Activated T-cell treated with anti-CD3 and anti-CD28 coated beads for 4 hours (primary cell): ENCODE data around the gene C1QL3.

Experiments
- DNase-seq: peaks from one replicate; pipeline ENCODE4 v3.0.0-alpha.2; 2020

The C1QL3 gene

DNA sequence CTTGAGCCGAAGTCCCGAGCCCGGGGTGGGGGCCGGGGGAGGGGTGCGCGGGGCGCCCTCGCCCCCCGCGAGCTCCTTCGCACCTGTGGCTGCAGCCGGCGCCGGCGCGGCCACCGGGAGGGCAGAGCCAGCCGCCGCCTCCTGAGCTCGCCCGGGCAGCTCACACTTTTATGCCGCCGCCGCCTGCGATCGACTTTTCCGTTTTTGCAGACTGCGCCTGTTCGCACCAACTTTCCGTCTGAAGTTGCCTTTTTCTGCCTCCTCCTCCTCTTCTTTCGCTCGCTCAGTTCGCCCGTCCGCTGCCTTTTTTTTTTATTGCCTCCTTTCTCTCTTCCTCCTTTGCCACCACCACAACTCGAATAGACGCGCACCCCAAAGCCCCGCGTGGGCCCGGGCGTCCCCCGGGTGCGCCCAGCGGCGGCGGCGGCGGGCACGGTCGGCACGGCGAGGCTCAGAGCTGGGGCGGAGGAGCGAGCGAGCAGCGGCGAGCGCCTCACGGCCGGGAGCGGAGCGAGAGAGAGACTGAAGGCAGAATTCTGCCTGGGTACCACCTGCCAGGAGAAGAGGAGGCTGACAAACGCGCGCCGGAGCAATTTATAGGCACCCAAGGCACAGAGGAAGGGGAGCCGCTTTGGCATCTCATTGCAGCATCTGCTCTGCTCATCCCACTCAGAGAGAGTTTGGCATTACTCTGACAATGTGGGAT is at the start of gene C1QL3:
TSS of gene C1QL3 (minus strand) at position 569 of the 706 bp plus-strand sequence. CDS start 814 bp downstream, outside the sequence.
- no peak for DNase-seq

DNA sequence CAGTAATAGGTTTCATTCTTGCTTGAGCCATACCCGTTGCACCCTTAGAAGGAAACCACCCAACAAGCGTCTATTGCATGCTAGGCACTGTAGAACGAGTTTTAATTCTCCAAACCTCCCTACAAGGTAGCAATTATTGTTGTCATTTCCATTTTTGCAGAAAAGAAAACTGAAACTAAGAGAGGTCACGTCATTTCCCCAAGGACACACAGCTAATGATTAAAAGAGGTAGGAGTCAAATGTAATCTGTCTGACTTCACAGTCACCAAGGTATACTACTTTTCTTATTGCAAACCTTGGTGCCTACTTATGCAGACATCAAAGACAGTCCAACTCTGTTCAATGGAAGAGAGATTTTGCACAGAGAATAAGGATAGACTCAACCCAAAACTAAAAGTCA is 49.1 kb upstream of the C1QL3 start:
- DNase-seq, result no peak

DNA sequence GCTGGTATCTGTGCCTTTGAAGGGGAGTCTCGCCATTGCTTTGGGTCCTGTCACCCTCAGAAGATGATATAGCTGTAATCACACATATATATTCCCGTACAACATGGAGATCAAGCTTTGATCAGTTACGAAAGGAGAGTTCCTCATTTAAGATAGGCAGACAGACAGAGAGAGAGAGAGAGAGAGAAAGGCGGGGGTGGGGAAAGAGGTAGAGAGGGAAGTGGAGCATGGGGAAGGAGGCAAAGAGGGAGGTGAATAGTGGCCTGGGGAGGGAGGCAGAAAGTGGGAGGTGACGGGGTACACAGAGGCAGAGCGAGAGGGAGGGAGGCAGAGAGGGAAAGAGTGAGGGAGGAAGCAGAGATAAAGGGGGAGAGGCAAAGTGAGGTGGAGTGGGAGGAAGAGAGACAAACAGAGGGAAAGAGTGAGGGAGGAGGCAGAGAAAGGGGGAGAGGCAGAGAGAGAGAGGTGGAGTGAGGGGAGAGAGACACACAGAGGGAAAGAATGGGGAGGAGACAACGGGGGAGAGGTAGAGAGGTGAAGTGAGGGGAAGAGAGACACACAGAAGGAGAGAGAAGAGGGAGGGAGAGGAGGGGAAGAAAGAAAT is 44.6 kb upstream of the C1QL3 start:
- no peak for DNase-seq

DNA sequence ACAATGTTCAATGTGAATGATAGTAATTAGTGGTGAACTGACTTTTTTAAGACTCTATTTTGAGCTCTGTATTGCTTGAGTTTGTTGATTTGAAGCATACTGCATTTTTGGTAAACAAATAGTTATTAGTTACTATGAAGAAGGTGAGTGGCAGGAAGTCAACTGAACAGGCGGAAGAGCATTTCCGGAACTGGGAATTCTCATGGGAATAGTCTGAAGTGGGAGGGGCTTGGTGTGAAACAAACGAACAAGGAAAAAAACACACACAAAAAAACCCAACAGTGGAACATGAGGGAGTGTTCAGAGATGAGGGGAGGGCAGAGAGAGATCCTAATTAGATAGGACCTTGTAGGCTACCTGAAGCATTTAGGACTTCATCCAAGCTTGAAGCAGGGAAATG is 43.9 kb upstream of the C1QL3 start:
- no peak for DNase-seq

DNA sequence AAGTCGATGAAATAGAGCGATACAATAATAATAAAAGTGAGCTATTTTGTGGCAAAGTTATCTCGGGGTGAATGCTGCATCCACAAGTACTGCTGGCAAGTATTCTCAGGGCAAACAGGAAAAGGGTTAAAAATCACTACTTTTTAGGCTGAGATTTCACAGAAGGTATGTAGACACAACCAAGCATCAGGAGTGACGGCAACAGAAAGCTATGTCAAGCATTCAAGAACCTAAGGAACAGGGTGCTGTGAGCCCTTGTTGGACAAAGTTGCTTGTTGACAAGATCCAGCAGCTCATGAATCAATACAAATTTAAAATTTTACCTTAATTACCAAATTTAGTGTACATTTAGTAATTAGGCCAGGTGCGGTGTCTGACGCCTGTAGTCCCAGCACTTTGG is 41.2 kb upstream of the C1QL3 start:
- no peak for DNase-seq

DNA sequence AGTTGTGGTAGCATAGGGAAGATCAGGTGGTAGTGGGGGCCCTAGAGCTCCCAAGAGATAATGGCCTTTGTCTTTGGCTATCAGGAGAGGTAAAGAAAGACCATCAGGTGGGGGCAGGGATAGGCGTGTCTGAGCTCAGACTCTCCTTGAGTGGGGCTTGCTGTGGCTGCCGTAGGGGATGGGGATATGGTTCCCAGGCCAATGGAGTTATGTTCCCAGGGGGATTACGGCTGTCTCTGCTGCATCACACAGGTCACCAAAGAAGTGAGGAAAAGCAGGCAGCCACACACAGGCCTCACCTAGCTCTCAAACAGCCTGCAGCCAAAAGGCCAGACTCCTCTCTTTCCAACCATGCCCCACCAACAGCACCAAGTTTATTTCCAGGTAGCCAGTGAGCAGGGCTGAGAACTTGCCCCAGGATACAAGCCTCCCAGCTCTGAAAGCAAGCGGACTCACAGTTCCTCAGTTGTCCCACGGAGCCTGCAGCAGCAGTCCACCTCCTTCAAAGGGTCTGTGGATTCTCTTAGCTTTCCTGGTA is 37.6 kb upstream of the C1QL3 start:
- DNase-seq, result no peak

DNA sequence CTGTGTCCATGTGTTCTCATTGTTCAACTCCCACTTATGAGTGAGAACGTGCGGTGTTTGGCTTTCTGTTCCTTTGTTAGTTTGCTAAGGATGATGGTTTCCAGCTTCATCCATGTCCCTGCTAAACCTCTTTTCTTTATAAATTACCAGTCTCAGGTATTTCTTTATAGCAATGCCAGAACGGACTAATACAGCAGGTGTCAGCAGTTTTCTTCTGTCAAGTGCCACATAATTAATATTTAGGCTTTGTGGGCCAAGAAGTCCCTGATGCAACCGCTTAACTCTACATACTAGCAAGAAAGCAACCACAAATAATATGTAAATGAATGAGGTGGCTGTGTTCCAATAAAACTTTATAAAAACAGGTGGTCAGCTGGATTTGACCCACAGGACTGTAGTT is 26.3 kb upstream of the C1QL3 start:
- DNase-seq, result no peak

DNA sequence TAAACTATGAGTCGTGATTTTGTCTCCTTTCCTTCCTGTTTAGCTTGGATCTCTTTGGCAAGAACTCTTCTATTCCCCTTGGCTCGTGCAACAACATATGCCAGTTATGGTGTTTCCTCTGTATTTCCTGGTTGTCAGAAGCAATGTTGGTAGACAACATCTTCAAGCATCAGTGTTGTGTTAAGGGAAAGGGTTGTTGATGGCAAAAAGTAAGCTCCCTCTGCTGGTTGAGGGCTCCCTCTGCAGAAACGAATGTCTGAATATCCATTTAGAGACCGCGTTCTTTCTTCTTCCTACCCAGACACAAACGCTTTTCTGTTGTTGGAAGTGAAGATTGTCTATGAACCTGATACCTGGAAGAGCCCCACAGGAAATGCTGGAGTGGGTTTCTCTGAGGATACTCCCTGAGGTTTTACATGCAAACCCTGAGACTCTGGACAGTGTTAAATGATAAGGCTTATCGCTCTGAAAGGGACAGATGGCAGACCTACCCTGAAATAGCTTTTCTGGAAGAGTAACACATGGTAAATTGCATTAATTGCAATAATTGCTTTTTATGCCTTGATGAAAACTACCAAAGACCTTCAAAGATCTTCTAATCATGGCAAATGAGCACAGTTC is 23.5 kb upstream of the C1QL3 start:
- no peak for DNase-seq

DNA sequence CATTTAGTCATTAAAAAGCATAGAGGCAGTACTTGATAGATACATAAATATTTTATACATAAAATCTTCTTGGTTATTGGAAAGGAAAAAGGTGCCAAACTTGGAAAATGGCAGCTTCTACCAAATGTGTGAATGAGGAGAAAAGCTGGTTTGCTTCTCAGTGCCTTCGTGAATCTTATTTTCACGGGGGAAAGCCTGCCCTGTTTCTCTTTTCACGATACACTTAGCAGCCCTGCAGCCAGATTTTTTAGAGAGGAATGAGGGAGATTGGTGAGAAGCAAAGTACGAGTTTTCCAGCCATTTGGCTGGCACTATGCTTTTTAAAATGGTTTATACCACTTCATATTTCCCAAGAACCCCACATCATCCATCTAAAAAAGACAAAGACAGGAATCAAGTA is 22.9 kb upstream of the C1QL3 start:
- no peak for DNase-seq

DNA sequence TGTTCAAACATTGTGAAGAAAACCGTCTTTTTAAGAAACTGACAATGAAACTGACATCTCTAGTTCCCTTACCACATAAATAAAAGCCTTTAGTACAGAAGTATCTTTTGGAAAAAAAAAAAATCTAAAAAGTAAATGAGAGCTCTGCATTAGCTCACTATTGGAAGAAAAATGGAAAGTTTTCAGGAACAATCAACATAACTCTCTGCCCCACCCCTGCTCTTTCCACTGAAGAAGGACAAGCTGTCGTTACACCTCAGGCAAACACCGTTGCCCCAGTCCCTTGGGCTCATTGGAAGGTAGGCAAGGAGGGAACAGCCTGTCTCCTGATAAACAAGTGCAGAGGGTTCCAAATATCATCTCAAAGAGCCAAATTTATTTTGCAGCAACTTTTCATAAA is 22.4 kb upstream of the C1QL3 start:
- DNase-seq, result no peak

DNA sequence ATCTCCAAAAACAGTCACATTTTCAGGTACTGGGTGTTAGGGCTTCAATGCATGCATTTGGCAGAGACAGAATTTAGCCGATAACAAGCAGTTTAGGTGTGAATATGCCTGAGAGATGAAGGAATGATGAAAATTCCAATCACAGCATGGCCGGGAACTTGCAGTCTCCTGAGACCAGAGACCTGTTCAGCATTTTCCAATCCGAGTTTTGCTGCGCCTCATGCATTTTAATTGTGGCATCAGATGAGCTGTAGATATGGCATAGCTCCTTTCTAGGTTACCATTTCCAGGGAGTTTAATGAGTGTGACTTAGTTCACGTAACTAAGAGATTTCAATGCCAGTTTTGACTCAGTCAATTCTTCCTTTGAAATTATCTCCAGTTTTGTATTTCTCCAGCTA is 14.5 kb upstream of the C1QL3 start:
- no peak for DNase-seq

DNA sequence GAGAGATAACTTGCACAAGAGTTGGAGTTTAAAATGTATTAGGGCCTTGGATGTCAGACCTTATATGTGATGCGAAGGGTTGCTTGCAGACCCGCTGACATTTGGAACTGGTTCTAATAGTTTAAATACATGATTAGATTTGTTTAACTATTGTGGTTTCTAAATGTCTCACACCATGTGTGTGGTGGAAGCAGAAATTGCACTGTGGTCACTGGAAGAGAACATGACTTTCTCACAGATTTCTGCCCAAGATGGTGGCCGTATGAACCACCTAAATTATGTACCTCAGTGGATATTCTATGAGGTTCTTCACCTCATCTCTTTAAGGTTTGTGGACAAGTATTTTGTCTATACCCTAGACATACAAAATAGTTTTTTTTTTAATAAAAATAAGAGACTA is 8.2 kb upstream of the C1QL3 start:
- DNase-seq, result no peak

DNA sequence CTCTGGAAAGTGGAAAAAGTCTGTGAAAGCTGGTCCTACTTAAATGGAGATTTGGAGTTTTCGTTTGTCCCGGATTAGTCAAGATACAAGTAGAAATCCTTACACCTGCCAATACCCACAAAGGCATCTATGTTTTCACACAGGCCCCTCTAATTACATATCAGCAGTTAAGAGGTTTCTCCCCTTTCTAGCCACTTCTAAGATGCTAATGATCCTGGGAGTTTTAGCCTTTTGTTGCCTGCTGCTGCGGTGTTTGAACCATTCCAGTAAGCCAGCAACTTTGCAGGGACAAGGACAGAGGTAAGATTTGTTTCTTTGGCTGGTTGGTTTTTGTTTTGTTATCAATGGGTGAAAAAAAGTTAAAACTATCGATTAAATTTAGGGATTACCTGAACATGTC is 5.8 kb upstream of the C1QL3 start:
- DNase-seq, result no peak

DNA sequence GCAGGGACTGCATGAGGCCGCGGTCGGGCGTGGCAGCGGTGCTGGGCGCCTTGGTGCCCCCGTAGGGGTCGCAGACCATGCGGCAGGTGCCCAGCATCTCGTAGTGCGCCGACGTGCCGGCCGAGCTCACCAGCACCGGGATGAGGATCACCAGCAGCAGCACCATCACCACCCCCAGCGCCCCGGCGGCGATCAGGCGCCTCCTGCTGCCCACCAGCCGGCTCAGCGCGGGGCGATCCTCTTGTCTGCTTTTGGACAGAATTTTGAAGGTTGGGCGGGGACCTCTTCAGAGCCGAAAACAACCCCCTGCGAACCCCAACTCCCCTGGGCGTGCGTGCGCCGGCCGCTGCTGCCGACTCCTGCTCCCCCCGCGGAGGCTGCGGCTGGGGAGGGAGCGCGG is 779 bp downstream of the C1QL3 start:
- no peak for DNase-seq

DNA sequence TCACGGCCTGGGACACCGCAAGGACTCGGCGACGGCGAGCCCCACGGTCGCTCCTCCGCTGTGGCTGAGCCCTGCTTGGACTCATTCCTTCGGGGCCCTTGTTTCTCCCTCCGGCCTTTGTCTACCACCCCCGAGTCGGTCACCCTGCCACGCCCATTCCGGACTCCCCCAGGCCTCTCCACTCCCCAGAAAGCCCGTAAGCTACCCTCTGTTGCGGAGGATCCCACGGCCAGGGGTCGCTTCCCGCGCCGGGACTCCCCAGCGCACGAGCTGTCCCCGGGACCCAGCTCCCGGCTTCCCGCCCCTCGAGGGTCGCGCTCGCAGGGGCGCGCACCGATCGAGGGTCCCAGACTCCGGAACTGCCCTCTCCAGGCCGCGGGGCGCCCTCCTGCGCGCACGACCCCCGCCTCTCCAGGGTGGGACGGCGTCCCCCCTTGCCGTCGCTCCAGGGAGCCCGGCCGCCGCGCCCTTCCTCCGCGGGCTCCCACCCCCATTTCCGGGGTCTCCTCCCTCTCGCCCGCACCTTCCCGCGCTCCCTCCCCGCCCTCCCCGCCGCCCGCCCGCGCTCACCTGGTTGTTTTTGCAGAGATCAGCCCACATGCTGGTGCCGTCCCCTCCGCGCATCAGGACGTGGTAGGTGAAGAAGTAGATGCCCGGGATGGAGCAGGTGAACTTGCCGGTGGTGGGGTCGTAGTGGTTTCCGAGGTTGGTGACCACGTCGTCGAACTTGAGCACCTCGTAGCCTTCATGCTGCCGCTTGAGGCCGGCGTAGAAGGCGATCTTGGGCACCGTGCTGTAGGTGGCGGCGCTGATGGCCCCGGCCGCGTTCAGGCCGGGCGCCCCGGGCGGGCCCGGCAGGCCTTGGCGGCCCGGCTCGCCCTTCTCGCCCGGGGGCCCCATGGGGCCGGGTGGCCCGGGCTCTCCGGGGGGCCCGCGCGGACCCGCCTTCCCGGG is 1.5 kb downstream of the C1QL3 start:
- no peak for DNase-seq

DNA sequence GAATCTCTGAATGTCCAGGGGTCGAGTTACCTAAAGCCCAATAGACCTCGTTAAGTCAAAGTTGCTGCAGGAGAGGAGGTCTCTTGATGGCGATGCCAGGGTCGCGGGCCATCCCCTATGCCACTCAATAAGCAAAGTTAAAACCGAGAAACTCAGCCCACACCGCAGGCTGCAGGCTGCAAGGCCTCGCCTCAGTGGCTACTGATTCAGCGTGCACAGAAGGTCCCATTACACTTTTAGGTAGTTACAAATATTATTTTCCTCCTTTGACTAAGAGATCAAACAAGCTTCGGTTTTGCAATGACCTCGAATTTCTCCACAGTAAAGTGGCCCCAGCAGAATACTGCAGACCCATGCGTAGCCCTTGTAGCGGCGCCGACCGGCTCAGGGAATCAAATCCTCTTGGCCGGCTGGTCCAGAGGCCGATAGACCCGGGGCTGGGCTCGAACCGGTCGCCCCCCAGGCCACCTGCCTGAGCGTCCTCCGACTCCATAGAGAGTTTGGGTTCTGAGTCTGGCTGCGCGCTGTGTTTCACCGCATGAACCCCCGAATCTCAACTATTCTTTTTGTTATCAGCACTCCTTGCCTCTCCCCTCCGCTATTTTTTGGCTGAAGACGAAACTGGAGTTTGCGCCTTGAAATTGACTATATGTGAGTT is 2.3 kb downstream of the C1QL3 start:
- no peak for DNase-seq

DNA sequence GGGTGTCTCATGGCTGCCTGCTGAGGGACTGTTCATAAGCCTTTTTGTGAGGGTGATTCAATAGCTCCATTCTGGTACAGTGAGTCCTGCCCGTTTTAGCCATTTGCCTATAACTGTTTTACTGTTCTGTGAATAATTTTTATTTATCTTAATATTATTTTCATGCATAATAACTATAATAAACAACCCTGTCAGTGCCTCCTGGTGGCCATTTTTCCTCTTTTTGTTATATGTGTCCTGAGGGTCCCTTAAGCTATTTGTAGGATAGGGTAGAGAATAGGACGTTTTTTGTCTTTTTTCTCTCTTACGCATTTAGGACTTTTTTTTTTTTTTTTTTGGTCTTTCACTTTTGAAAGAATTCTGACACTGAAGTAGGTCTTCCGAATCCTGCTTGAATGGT is 2.9 kb downstream of the C1QL3 start:
- no peak for DNase-seq

DNA sequence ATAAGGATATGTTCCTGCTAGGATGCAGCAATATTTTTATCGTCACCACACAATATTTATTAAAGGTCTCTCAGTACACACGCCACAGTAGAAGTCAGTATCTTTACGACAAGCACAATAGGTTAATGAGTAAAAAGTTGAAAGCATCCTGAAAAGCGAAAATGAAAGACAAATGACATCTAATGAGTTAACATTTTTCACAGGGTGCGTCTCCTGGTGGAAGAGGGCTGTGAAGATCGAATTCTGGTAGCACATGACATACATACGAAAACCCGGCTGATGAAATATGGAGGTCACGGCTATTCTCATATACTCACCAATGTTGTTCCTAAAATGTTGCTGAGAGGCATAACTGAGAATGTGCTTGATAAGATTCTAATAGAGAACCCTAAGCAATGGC is 10.8 kb downstream of the C1QL3 start:
- no peak for DNase-seq

DNA sequence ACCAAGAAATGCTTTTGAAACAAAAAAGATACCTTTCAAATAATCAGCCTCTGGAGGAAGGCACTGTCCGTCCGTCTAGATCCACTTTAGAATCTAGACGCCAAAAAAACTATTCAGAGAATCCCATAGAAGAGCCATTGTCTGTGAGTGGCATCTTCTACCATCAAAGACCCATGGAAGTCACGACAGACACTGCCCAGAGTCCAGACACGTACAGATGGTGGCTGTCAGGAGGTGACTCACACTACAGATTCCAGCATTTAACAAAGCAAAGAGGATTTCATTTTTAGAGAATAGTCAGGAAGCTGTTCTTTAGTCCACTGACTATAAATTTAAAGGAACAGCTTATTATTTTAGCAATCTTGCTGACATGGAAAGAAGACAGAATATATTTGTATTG is 11.7 kb downstream of the C1QL3 start:
- DNase-seq, result no peak

DNA sequence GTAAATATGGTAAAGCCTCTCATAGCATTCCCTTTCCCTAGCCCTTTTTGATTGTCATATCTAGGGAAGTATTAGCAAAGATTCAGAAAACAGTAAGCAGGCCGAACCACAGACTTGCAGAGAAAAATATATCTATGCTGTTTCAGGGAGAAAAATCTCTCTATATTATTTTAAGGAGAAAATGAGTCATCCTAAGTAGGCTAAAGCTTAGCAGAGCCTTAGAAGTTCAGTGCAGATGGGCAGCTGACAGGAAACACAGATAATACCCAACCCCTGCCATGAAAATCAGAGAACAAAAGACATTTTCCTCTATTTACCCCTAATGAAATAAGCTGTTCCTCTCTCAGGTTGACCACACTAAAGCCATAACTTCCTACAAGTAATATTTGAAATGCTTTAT is 16.5 kb downstream of the C1QL3 start:
- DNase-seq, result no peak

DNA sequence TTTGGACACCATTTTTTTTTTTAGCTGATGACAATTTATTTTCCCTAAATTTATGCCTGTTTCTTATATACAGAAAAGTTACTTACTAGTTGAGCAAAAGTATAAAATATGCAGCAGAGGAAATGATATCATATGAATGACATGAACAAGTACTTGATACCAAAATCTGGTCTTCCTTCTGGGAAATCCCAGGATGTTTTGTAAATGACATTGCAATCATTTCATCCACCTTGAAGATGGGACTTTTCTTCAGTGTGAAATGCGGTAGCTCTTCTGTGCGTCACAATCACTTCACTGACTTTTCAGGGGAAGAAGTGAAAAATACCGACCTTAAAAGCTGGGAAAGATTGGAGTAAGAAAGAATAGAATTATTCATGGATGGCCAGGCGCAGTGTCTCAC is 23.8 kb downstream of the C1QL3 start:
- DNase-seq, result no peak

DNA sequence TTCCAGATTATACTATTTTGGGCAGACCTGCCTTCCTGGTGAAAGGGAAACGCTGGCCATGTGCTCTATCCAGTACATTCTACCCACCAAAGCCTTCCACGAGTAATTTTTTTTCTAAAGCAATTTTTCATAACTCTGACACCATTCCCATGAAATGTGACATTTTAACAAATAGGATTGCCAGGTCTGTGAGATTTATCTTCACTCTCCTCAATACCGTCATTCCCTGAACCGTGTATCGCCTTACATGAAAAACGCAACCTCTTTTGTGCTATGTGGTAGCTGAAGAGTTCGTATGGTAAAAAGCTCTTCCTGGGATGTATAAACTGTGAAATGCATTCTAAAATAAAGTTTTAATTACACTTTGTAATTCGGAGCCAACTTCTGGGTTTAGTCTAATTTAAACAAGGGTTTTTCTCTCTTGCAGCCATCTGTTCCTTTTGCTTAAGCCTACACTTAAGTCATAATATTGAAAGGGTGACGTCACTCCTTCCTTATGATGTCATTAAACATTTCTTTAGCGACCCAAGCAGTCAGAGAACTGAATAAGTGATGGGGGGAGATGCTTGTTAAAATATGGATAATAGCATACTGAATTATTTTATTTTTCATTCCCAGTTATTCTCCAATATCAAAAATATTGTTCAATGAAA is 27.7 kb downstream of the C1QL3 start:
- no peak for DNase-seq
